ENCODE results near the gene TMEM201.

The TMEM201 gene

DNA sequence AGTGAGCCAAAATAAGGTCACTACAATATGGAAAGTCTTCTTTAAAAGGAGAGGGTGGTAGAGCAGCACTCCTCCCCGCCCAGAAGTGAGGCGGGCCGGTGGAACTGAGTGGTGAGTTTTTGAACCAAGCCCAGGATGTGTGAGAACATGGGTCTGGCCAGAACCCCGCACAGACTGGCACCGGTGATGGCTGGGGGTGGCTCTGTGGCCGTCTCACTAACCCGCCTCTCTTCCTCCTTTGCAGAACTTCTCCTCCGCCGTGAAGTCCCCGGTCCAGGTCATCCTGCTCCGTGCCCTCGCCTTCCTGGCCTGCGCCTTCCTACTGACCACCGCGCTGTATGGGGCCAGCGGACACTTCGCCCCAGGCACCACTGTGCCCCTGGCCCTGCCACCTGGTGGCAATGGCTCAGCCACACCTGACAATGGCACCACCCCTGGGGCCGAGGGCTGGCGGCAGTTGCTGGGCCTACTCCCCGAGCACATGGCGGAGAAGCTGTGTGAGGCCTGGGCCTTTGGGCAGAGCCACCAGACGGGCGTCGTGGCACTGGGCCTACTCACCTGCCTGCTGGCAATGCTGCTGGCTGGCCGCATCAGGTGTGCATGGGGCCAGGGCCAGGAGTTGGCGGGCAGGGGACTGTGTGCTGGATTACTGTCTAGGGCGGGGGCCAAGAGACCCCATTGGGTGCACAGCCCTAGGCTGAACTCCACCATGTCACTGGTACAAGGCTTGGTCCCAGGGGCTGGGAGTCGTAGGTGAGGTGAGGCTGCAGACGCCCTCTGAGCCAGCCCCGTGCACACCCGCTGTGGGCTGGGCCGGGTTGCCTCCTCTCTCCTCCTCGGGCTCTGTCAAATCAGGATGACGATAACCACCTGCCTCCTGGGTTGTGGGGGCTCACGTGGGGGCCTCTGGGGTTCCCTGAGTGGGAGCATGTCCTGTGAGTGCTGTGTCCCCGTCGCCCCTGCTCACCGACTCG is 12.4 kb downstream of the TMEM201 start:
- H3K36me3 ChIP-seq (ENCODE audit: control insufficient read depth in 2 of 2, insufficient read depth in 2 of 2, low read length in 2 of 2) = peaks cover 12 to 21% of the 10 kb centered on the region in 2 donors

DNA sequence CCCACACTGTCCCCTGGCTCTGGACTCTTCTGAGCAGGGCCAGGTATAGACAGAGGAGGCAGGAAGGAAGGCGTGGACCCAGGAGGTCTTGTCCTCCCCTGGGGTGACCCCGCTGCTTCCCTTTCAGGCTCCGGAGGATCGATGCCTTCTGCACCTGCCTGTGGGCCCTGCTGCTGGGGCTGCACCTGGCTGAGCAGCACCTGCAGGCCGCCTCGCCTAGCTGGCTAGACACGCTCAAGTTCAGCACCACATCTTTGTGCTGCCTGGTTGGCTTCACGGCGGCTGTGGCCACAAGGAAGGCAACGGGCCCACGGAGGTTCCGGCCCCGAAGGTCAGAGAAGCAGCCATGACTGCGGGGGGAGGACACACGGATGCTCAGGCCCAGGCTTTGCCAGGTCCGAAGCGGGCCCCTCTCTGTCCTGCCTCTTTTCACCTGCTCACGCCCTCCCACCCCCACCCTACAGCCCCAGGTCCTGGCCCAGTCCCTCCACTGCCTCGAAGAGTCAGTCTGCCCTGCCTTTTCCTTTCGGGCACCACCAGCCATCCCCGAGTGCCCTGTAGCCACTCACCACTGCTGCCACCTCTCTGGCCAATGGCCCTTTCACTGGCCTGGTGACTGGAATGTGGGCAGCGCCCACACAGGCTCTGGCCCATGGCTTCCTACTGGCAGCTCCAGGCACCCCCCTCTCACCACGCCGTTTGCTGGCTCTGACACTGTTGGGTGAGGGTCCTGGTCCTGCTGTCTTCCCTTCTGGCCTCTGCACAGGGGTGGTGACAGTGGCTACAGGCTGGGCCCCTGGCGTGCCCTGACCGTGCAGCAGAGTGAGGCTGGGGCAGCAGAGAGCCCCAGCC is 13.5 kb downstream of the TMEM201 start:
- Histone ChIP-seq H3K9ac (ENCODE audit: low read length in 2 of 2) (no peak overlapping the region), H3K27me3 (ENCODE audit: control insufficient read depth in 1 of 2, insufficient read depth in 2 of 2, low read length in 2 of 2) (no peaks in the 10 kb centered on the region), H3K36me3 (ENCODE audit: control insufficient read depth in 2 of 2, insufficient read depth in 2 of 2, low read length in 2 of 2) (peaks cover 12 to 21% of the 10 kb centered on the region in 2 donors), H3K4me3 (ENCODE audit: low read length in 2 of 2) (no peak overlapping the region), H3K9me3 (ENCODE audit: control insufficient read depth in 2 of 2, low read length in 2 of 2) (no peaks in the 10 kb centered on the region), H3K4me1 (ENCODE audit: control insufficient read depth, insufficient read depth, low read length) (no peaks in the 10 kb centered on the region), H3K27ac (ENCODE audit: low read length) (no peak overlapping the region)

More for the DNA sequence above, 12.4 kb downstream of the TMEM201 start:
- Histone ChIP-seq H3K4me1 (ENCODE audit: control insufficient read depth, insufficient read depth, low read length) (peaks cover 2% of the 10 kb centered on the region), H3K9ac (ENCODE audit: low read length in 2 of 2) (no peak overlapping the region), H3K9me3 (ENCODE audit: control insufficient read depth in 2 of 2, low read length in 2 of 2) (no peaks in the 10 kb centered on the region), H3K27ac (ENCODE audit: low read length) (no peak overlapping the region), H3K27me3 (ENCODE audit: control insufficient read depth in 1 of 2, insufficient read depth in 2 of 2, low read length in 2 of 2) (no peaks in the 10 kb centered on the region), H3K4me3 (ENCODE audit: low read length in 2 of 2) (no peak overlapping the region)

DNA sequence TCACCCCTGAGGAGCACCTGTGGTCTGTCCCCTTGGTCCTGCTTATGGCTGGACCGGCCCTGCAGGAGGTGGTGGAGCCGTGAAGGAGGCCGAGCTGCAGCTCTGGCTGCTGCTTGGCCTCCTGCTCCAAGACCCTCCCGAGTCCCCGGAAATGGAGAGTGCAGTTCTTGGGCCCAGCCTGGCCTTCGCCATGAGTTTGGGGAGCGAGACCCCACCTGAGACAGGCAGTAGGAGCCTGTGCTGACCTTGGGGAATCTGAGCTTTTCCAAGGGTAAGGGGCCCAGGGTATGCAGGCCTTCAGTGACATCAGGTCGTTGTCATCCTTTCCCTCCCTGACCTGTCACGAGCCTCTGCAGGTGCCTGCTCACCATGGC is 14.1 kb downstream of the TMEM201 start:
- Histone ChIP-seq H3K4me1 (ENCODE audit: control insufficient read depth, insufficient read depth, low read length) (no peaks in the 10 kb centered on the region), H3K9ac (ENCODE audit: low read length in 2 of 2) (no peak overlapping the region), H3K9me3 (ENCODE audit: control insufficient read depth in 2 of 2, low read length in 2 of 2) (no peaks in the 10 kb centered on the region), H3K27me3 (ENCODE audit: control insufficient read depth in 1 of 2, insufficient read depth in 2 of 2, low read length in 2 of 2) (no peaks in the 10 kb centered on the region), H3K36me3 (ENCODE audit: control insufficient read depth in 2 of 2, insufficient read depth in 2 of 2, low read length in 2 of 2) (peaks cover 12 to 22% of the 10 kb centered on the region in 2 donors), H3K27ac (ENCODE audit: low read length) (no peak overlapping the region), H3K4me3 (ENCODE audit: low read length in 2 of 2) (no peak overlapping the region)

DNA sequence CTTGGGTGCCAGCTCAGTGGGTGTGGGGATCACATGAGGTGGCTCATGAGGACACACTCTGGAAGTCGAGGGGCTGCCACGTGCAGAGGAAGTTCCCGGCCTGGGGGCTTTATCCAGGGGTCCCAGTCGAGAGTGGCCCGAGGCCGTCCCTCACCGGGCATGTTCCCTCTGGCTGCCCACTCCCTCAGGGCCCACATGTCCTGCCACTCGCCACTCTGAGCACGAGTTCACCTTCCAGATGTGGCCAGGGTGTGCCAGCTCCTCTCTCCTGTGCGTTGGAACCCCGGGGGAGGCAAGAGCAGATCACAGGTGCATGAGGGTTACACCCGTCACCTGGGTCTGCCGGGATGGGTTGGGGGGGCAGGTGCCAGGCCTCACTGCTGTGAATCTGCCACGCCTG is 14.6 kb downstream of the TMEM201 start:
- H3K36me3 ChIP-seq (ENCODE audit: control insufficient read depth in 2 of 2, insufficient read depth in 2 of 2, low read length in 2 of 2) = peaks cover 12 to 18% of the 10 kb centered on the region in 2 donors
- H3K9ac ChIP-seq (ENCODE audit: low read length in 2 of 2) = no peak overlapping the region
- H3K27me3 ChIP-seq (ENCODE audit: control insufficient read depth in 1 of 2, insufficient read depth in 2 of 2, low read length in 2 of 2) = no peaks in the 10 kb centered on the region
- no peak overlapping the region for H3K4me3 ChIP-seq (ENCODE audit: low read length in 2 of 2)
- no peaks in the 10 kb centered on the region for H3K4me1 ChIP-seq (ENCODE audit: control insufficient read depth, insufficient read depth, low read length)
- no peaks in the 10 kb centered on the region for H3K9me3 ChIP-seq (ENCODE audit: control insufficient read depth in 2 of 2, low read length in 2 of 2)
- H3K27ac ChIP-seq (ENCODE audit: low read length) = no peak overlapping the region

DNA sequence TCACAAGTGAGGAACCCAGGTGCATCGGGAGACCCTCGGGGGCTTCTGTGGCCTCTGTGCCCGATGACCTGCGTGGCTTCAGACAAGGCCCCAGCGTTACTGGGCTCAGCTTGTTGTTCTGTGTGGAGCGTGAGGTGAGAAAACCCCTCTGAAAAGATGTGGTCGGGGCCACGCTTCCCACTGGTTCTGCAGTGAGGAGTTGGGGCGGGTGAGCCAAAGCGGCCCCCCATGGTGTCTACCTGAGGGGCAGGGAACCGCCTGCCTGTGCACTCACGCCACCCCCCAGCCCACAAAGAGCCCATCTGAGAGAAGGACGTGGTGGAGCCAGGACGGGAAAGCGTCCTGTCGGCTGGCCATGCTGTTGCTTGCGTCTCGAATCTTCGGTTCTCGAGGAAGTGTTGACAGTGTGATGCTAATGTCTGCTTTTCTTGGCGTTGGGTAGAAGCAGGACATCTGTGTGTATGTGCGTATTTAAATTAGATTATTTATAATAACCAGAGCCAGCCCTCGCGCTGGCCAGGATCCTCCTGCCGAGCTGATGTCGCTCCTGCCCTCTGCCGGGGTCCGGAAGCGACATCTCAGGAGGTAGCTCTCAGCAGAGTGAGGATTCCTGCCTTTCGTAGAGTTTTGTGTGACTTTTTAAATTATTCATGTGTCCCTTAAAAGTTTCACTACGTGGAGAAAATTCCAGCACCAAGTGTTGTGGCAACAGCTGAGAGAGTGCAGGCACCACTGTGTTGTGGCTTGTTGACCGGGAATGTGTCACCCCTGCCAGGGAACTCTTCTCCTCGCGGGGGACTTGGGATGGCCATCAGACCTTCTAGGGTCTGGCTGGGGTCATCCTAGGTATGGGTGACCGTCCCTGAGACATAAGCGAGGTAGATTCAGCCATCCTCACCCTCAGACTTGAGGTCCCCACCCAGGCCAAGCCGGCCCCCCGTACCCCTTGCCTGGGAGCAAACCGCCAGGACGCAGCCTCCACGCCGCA is 15.3 kb downstream of the TMEM201 start:
- no peaks in the 10 kb centered on the region for H3K9me3 ChIP-seq (ENCODE audit: control insufficient read depth in 2 of 2, low read length in 2 of 2)
- H3K9ac ChIP-seq (ENCODE audit: low read length in 2 of 2) = no peak overlapping the region
- peaks cover 14 to 18% of the 10 kb centered on the region in 2 donors for H3K36me3 ChIP-seq (ENCODE audit: control insufficient read depth in 2 of 2, insufficient read depth in 2 of 2, low read length in 2 of 2)
- H3K4me1 ChIP-seq (ENCODE audit: control insufficient read depth, insufficient read depth, low read length) = no peaks in the 10 kb centered on the region
- no peak overlapping the region for H3K27ac ChIP-seq (ENCODE audit: low read length)
- H3K27me3 ChIP-seq (ENCODE audit: control insufficient read depth in 1 of 2, insufficient read depth in 2 of 2, low read length in 2 of 2) = no peaks in the 10 kb centered on the region
- no peak overlapping the region for H3K4me3 ChIP-seq (ENCODE audit: low read length in 2 of 2)

DNA sequence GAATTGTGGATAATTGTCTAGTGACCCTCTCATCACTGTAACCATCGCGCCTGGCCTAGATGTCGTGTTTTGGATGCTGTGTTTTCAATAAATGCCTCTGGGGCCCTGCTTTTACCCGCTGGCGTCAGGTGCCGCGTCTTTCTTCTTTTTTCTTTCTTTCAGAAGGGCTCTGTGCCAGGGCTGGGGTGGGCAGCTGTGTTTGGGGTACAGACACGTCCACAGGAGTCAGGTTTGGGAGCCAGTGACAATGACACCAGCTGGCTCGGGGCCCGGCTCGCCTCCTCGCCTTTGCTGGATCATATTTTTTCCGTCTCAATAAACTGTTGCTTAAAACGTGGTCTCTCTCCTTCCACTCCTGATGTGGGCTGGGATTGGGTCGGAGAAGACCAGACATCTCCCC is 16.1 kb downstream of the TMEM201 start:
- Histone ChIP-seq H3K4me1 (ENCODE audit: control insufficient read depth, insufficient read depth, low read length) (no peaks in the 10 kb centered on the region), H3K4me3 (ENCODE audit: low read length in 2 of 2) (no peak overlapping the region), H3K27ac (ENCODE audit: low read length) (no peak overlapping the region), H3K27me3 (ENCODE audit: control insufficient read depth in 1 of 2, insufficient read depth in 2 of 2, low read length in 2 of 2) (no peaks in the 10 kb centered on the region), H3K9me3 (ENCODE audit: control insufficient read depth in 2 of 2, low read length in 2 of 2) (no peaks in the 10 kb centered on the region), H3K36me3 (ENCODE audit: control insufficient read depth in 2 of 2, insufficient read depth in 2 of 2, low read length in 2 of 2) (peaks cover 20 to 24% of the 10 kb centered on the region in 2 donors), H3K9ac (ENCODE audit: low read length in 2 of 2) (no peak overlapping the region)

DNA sequence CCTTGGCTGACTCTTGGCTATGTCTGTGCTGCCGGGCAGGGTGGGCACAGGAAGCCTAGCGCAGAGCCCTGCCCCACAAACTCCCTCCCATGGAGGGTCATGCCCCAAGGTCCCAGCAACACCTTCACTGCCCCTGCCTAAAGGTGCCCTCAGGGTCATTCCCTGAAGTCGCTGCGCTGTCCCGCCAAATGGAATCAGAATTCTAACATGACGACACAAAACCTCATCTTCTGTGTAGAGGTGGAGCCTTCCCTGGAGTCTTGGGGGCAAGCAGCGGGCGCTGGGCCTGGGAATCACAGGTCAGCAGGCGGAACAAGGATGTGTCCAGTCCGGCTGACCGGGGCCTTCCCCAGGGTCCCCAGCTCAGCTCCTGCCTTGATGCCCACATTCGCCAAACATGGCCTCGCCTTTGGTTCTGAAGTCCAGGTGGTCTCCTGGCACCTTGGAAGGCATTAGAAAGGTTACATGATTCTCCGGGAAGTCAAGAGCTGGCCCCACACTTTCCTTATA is 17.3 kb downstream of the TMEM201 start:
- no peaks in the 10 kb centered on the region for H3K4me1 ChIP-seq (ENCODE audit: control insufficient read depth, insufficient read depth, low read length)
- H3K27ac ChIP-seq (ENCODE audit: low read length) = no peak overlapping the region
- no peak overlapping the region for H3K9ac ChIP-seq (ENCODE audit: low read length in 2 of 2)
- no peak overlapping the region for H3K4me3 ChIP-seq (ENCODE audit: low read length in 2 of 2)
- H3K9me3 ChIP-seq (ENCODE audit: control insufficient read depth in 2 of 2, low read length in 2 of 2) = no peaks in the 10 kb centered on the region
- peaks cover 22% of the 10 kb centered on the region in 2 donors for H3K36me3 ChIP-seq (ENCODE audit: control insufficient read depth in 2 of 2, insufficient read depth in 2 of 2, low read length in 2 of 2)
- no peaks in the 10 kb centered on the region for H3K27me3 ChIP-seq (ENCODE audit: control insufficient read depth in 1 of 2, insufficient read depth in 2 of 2, low read length in 2 of 2)

DNA sequence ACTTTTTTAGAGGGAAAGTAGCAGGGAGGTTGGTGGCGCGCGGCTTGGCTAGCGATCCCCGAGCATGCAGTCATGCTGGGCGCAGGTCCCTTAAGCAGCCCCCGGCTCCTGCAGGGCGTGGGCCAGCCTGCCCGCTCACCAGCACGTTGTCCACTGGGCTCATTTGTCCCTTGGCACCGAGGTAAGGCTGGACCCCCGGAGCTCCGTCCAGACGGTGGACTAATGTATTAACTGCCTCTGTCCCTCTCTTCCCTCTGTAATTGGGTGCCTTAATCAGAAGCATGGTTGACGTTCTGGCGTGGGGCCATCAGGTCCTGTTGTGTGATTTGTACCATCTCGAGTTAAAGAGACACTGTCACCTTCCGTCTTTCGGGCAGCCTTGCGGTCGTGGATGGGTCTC is 17.7 kb downstream of the TMEM201 start:
- H3K36me3 ChIP-seq (ENCODE audit: control insufficient read depth in 2 of 2, insufficient read depth in 2 of 2, low read length in 2 of 2) = peaks cover 17 to 20% of the 10 kb centered on the region in 2 donors
- no peak overlapping the region for H3K9ac ChIP-seq (ENCODE audit: low read length in 2 of 2)
- no peaks in the 10 kb centered on the region for H3K9me3 ChIP-seq (ENCODE audit: control insufficient read depth in 2 of 2, low read length in 2 of 2)
- H3K27ac ChIP-seq (ENCODE audit: low read length) = no peak overlapping the region
- H3K4me1 ChIP-seq (ENCODE audit: control insufficient read depth, insufficient read depth, low read length) = no peaks in the 10 kb centered on the region
- H3K4me3 ChIP-seq (ENCODE audit: low read length in 2 of 2) = no peak overlapping the region
- H3K27me3 ChIP-seq (ENCODE audit: control insufficient read depth in 1 of 2, insufficient read depth in 2 of 2, low read length in 2 of 2) = no peaks in the 10 kb centered on the region

DNA sequence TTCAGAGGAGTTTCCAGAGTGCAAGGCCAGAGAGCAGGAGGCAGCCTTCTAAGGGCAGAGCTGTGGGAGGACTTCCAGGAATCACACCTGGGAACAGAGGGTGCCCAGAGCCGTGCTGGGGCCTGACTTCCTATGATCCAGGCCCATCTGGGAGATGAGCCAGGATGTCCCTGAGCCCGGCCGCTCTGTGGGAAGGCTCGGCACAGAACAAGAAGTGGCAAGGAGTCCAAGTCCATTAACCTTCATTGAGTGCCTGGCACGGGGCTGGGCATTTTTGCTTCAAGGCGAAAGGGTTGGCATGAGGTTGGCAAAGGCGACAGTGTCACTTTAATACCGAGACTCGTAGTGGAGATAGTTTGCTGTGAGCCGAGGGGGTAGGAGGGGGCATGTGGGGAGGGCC is 18.2 kb downstream of the TMEM201 start:
- Histone ChIP-seq H3K9me3 (ENCODE audit: control insufficient read depth in 2 of 2, low read length in 2 of 2) (no peaks in the 10 kb centered on the region), H3K9ac (ENCODE audit: low read length in 2 of 2) (no peak overlapping the region), H3K4me3 (ENCODE audit: low read length in 2 of 2) (no peak overlapping the region), H3K36me3 (ENCODE audit: control insufficient read depth in 2 of 2, insufficient read depth in 2 of 2, low read length in 2 of 2) (peaks cover 17 to 22% of the 10 kb centered on the region in 2 donors), H3K27ac (ENCODE audit: low read length) (no peak overlapping the region), H3K27me3 (ENCODE audit: control insufficient read depth in 1 of 2, insufficient read depth in 2 of 2, low read length in 2 of 2) (no peaks in the 10 kb centered on the region), H3K4me1 (ENCODE audit: control insufficient read depth, insufficient read depth, low read length) (no peaks in the 10 kb centered on the region)

DNA sequence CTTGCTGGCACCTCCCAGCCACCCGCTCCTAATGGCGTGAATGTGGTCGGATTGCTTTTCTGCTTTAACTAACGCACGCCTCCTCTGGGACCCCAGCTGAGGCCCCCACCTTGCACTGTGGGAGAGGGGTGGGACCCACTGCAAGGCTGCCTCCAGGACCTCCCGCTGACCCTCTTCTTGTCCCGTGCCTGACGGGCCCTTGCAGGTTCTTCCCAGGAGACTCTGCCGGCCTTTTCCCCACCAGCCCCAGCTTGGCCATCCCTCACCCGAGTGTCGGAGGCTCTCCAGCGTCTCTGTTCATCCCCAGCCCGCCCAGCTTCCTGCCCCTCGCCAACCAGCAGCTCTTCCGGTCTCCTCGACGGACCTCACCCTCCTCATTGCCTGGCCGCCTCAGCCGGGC is 18.6 kb downstream of the TMEM201 start:
- Histone ChIP-seq H3K4me3 (ENCODE audit: low read length in 2 of 2) (no peak overlapping the region), H3K36me3 (ENCODE audit: control insufficient read depth in 2 of 2, insufficient read depth in 2 of 2, low read length in 2 of 2) (peaks cover 17 to 22% of the 10 kb centered on the region in 2 donors), H3K27ac (ENCODE audit: low read length) (no peak overlapping the region), H3K9ac (ENCODE audit: low read length in 2 of 2) (no peak overlapping the region), H3K9me3 (ENCODE audit: control insufficient read depth in 2 of 2, low read length in 2 of 2) (no peaks in the 10 kb centered on the region), H3K27me3 (ENCODE audit: control insufficient read depth in 1 of 2, insufficient read depth in 2 of 2, low read length in 2 of 2) (no peaks in the 10 kb centered on the region), H3K4me1 (ENCODE audit: control insufficient read depth, insufficient read depth, low read length) (no peaks in the 10 kb centered on the region)
